ENCODE data around the gene WBP1L. TPM values are rescaled to one million over a fixed set of nuclear protein-coding genes. Genes with fewer than 3 reads are reported as not detected.

The WBP1L gene
- total RNA-seq (2022; extraction: Qiagen RNA extraction): 23.6 to 29.5 TPM (median 26.9 TPM) in 5 replicates

GRCh38 chr10:102743588-102744373, at the start of gene WBP1L:
Gene WBP1L, plus strand, starts transcription at chr10:102743948. Its CDS starts 106 bp downstream, at chr10:102744054.

GRCh38 chr10:102713814-102714620, 29.7 kb upstream of the WBP1L start, which contains the start of gene ARL3:
Gene ARL3, minus strand, starts transcription at chr10:102714397. Its CDS starts 122 bp downstream, at chr10:102714275.

GRCh38 chr10:102714621-102715455, 28.9 kb upstream of the WBP1L start, which contains the start of gene SFXN2:
Gene SFXN2, plus strand, starts transcription at chr10:102714636. Its CDS starts 12,001 bp downstream, at chr10:102726637.

GRCh38 chr10:102837230-102837721, 93.5 kb downstream of the WBP1L start, which contains the start of gene CYP17A1:
Gene CYP17A1, minus strand, starts transcription at chr10:102837413. Its CDS starts 52 bp downstream, at chr10:102837361.

Other genes with a start within 250 kb of the WBP1L start
- gene ACTR1A, start 241.2 kb upstream of the WBP1L start, total RNA-seq (2022; extraction: Qiagen RNA extraction): 87.0 to 104 TPM (median 93.8 TPM) in 5 replicates
- gene SUFU, start 240.0 kb upstream of the WBP1L start, total RNA-seq (2022; extraction: Qiagen RNA extraction): 5.8 to 8.0 TPM (median 7.3 TPM) in 5 replicates
- gene TRIM8, start 99.5 kb upstream of the WBP1L start, total RNA-seq (2022; extraction: Qiagen RNA extraction): 45.3 to 51.3 TPM (median 46.2 TPM) in 5 replicates
- gene ARL3, start 29.6 kb upstream of the WBP1L start, total RNA-seq (2022; extraction: Qiagen RNA extraction): 13.2 to 15.4 TPM (median 14.6 TPM) in 5 replicates
- gene SFXN2, start 29.3 kb upstream of the WBP1L start, total RNA-seq (2022; extraction: Qiagen RNA extraction): 3.0 to 4.1 TPM (median 3.4 TPM) in 5 replicates
- gene CYP17A1, start 93.5 kb downstream of the WBP1L start, total RNA-seq (2022; extraction: Qiagen RNA extraction): not detected in 5 replicates
- gene BORCS7, start 110.3 kb downstream of the WBP1L start, total RNA-seq (2022; extraction: Qiagen RNA extraction): 22.3 to 25.3 TPM (median 22.6 TPM) in 5 replicates
- gene AS3MT, start 125.5 kb downstream of the WBP1L start, total RNA-seq (2022; extraction: Qiagen RNA extraction): 3.0 to 4.3 TPM (median 3.9 TPM) in 5 replicates
- gene CNNM2, start 174.3 kb downstream of the WBP1L start, total RNA-seq (2022; extraction: Qiagen RNA extraction): 4.1 to 5.5 TPM (median 4.4 TPM) in 5 replicates